GM21381 (cell line): ENCODE data around the gene DOCK9.

Experiments
- ATAC-seq: cut with Tn5 transposase; IDR thresholded peaks from one replicate; pipeline ENCODE4 v1.9.1; 2021; ENCODE audit warnings: mild to moderate bottlenecking, moderate library complexity; ENCODE audit not compliant: unreplicated experiment

Gene DOCK9

GRCh38 chr13:98781470-98781869 lies 196.4 kb downstream of the DOCK9 start:
- no peak for ATAC-seq

GRCh38 chr13:98781045-98781444 lies 196.8 kb downstream of the DOCK9 start:
- no peak for ATAC-seq

DNA sequence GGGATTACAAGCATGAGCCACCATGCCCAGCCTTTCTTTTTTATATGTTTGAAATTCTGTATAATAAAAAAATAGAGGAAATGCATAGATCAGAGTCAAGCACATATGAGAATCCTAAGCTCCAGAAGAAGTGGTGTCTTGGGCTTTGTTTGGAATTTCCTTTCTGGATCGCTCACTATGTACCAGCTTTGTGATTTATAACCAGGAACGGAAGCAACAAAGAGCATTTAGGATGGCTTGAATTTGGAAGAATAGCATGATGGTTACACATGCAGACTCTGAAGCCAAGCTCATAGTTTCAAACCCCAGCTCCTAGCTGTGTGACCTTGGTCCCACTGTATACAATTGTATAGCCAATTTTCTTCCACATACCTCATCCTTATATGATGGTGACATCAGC lies 197.4 kb downstream of the DOCK9 start:
- no peak for ATAC-seq

DNA sequence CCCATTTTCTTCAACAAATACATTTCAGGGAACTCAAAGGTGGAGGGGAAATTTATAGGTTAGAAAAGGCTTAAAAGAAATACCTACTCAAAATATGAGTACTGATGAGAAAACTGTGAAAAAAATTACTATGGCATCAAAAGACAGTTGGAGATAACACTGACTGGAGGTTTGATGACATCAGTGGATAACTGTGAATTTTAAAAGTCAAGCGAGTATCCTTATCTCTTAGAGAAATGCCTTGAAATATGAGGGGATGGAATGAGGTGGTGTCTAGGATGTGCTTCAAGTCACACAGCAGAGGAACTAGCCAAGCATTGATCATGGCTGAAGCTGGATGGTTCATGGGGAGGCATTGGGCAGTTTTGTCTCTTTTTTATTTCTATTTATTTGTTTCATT lies 198.2 kb downstream of the DOCK9 start:
- no peak for ATAC-seq

DNA sequence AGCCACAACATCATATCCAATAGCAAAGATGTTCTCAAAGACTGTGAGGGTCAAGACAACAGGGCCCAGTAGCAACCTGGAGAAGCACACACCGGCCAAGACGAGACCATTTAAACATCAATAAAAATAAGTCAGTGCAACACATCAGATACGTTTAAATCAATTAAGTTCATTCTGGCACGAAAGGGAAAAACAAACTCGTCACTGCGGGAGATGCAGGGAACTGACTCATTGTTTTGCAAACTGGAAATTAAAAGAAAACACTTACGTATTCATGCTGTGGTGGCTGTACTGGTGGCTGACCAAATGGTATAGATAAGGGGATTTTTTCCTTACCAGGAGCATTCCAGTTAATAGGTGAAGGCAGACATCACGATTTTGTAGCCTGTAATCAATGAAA lies 199.1 kb downstream of the DOCK9 start:
- no peak for ATAC-seq

DNA sequence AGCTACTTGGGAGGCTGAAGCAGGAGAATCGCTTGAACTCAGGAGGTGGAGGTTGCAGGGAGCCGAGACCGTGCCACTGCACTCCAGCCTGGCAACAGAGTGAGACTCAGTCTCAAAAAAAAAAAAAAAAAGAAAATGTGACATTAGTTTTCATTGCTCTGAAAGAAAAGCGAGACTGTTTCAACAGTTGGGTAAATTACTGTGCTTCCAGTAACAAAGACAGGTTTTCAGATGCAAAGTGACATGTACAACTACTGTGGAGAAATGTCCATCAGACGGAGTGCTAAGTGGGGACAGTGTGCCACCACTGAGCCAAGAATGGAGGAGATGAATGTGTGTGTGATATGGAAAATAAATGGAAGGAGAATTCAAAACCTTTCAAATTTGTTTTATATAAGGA lies 201.2 kb downstream of the DOCK9 start:
- ATAC-seq = no peak

GRCh38 chr13:98775844-98776598 lies 201.8 kb downstream of the DOCK9 start:
- no peak for ATAC-seq

- ATAC-seq = no peak
These were observed 202.5 kb downstream of the DOCK9 start for GRCh38 chr13:98775386-98775785.

- no peak for ATAC-seq
These were observed 203.1 kb downstream of the DOCK9 start for GRCh38 chr13:98774776-98775175.

- no peak for ATAC-seq
These were observed 203.9 kb downstream of the DOCK9 start for GRCh38 chr13:98773921-98774320.

DNA sequence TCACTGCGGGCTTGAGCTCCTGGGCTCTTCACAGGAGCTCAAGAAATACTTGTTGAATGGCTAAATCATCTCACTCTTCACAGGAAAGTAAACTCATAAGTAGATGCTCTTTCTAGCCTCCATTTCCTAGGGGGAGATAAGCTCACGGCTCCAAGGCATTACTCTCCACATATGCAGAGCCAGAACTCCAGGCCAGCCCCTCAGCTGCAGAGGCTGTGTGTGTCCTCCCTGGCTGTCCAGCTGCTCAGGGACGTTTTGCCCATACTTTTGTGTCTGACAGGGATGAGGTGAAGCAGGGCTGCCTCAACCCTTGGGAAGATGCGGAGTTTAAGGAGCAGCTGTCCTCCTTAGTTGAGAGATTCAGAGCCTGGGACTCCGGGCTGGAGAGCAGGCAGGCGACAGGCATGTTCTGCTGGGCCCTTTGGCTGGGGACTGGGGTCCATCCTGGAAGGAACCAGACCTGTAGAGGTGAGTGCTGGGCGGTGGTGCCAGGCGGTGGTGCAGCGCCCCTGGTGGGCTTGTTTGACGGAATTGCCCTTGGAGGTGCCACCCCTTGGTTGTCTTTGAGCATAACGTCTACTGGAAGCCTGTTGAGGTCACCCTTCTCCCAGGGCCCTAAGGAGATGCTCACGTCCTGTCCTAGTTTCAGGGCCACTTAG lies 204.9 kb downstream of the DOCK9 start:
- ATAC-seq = no peak

GRCh38 chr13:98771838-98772611 lies 205.8 kb downstream of the DOCK9 start:
- no peak for ATAC-seq

GRCh38 chr13:98769736-98770135 lies 208.1 kb downstream of the DOCK9 start:
- ATAC-seq = no peak

DNA sequence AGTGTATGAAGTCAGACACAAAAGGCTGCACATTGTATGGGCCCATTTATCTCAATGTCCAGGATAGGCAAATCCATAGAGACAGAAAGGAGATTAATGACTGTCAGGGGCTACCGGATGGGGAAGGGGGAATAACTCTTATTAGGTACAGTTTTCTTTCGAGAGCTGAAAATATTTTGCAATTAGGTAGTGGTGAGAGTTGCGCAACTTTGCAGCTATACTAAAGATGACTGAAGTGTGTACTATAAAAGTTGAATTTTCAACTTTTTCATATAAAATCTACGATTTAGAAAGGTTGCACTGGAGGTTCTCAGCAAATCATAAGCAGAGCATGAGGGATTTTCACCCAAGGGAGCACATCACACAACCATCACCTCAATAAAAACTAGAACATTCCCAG lies 209.3 kb downstream of the DOCK9 start:
- no peak for ATAC-seq

- no peak for ATAC-seq
These were observed 211.2 kb downstream of the DOCK9 start for GRCh38 chr13:98766697-98767096.

GRCh38 chr13:98765996-98766519 lies 211.8 kb downstream of the DOCK9 start:
- no peak for ATAC-seq

GRCh38 chr13:98761986-98762616 lies 215.8 kb downstream of the DOCK9 start:
- ATAC-seq = no peak

- ATAC-seq = no peak
These were observed 216.5 kb downstream of the DOCK9 start for GRCh38 chr13:98761126-98761985.

- no peak for ATAC-seq
These were observed 222.1 kb downstream of the DOCK9 start for GRCh38 chr13:98755729-98756128.

- no peak for ATAC-seq
These were observed 222.7 kb downstream of the DOCK9 start for GRCh38 chr13:98755116-98755515.
